22Rv1 (cell line): ENCODE data around the gene ITGB7.

Experiments
- CTCF ChIP-seq: fragments of 450-650 bp; IDR thresholded peaks from 2 replicates; pipeline ENCODE4 v1.5.1; 2017; ENCODE audit warnings: mild to moderate bottlenecking
- ZFX ChIP-seq: fragments of 450-650 bp; IDR thresholded peaks from 2 replicates; pipeline ENCODE4 v1.6.1; 2017; ENCODE audit warnings: antibody characterized with exemption, borderline replicate concordance

DNA sequence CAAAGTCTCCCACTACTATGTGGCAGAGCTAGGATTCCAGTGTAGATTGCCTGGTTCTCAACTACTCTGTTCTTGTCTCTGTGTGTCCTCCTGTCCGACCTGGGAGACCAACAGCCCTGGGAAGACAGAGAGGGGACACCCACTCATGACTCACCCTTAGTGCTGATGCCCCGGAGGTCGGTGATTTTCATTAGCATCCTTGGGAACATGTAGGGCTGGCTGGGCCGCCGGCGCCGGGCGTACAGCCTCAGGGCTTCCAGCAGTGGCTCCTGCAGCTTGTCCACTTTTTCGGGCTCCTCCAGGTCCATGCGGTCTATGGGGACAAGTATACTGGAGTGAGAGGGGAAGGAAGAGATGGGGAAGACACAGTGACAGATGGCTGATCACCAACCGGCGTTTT lies 5.9 kb upstream of the ITGB7 start:
- TF ChIP-seq CTCF (no peak), ZFX (no peak)
